PC-3 (cell line): Measurements from ENCODE around the gene VAPA. TPM values are rescaled to one million over a fixed set of nuclear protein-coding genes. Genes with fewer than 3 reads are reported as not detected.

ENCODE experiments used
- ATAC-seq: fragments of 200-7000 bp; cut with Tn5 transposase; 2 replicates; pipeline ENCODE4 v1.9.1; 2020; ENCODE audit warnings: mild to moderate bottlenecking, moderate library complexity
- BruUV-seq: library from RNA; stranded (reverse); fragments of 400-500 nt; replicated peaks from 2 replicates; lab custom pipeline; 2021; lab: Mats Ljungman, UMichigan
- CTCF ChIA-PET: fragments of 300-600 bp; sonication (Branson Sonifier 250); formaldehyde crosslinking; loops from one replicate; lab custom pipeline; 2022; ENCODE audit warnings: antibody characterized with exemption; lab: Charles Lee
- POLR2A ChIA-PET: fragments of 300-600 bp; sonication (Branson Sonifier 250); formaldehyde crosslinking; loops from one replicate; lab custom pipeline; 2022; ENCODE audit warnings: antibody characterized with exemption; ENCODE audit not compliant: unreplicated experiment; lab: Charles Lee
- DNase-seq: peaks from one replicate; pipeline ENCODE4 v3.0.0-alpha.2; 2015
- H2AFZ ChIP-seq: fragments of 300-600 bp; sonication (generic); 2 replicates; pipeline ENCODE4 v1.6.0; 2016; ENCODE audit warnings: antibody characterized with exemption, low read length
- H3F3A ChIP-seq: fragments of 300-600 bp; sonication (generic); one replicate; pipeline ENCODE4 v1.6.0; 2017; ENCODE audit warnings: antibody characterized with exemption, low read length, control low read depth, mild to moderate bottlenecking; ENCODE audit not compliant: unreplicated experiment
- H3K27ac ChIP-seq: fragments of 300-600 bp; sonication (generic); 2 replicates; pipeline ENCODE4 v1.5.1; 2016; ENCODE audit warnings: mild to moderate bottlenecking, low read length
- H3K27me3 ChIP-seq: fragments of 300-600 bp; sonication (generic); 2 replicates; pipeline ENCODE4 v1.6.1; 2016; ENCODE audit warnings: low read length, mixed read lengths
- H3K36me3 ChIP-seq: fragments of 300-600 bp; sonication (generic); 2 replicates; pipeline ENCODE4 v1.6.1; 2016; ENCODE audit warnings: low read depth, mixed run types, low read length, mixed read lengths
- H3K4me1 ChIP-seq: fragments of 300-600 bp; sonication (generic); 2 replicates; pipeline ENCODE4 v1.5.1; 2016; ENCODE audit warnings: low read length; ENCODE audit not compliant: insufficient read depth
- H3K4me2 ChIP-seq: fragments of 300-600 bp; sonication (generic); 2 replicates; pipeline ENCODE4 v1.6.0; 2016; ENCODE audit warnings: low read length
- H3K4me3 ChIP-seq: fragments of 300-600 bp; sonication (generic); 2 replicates; pipeline ENCODE4 v1.5.1; 2016; ENCODE audit warnings: mild to moderate bottlenecking, low read length, mixed read lengths
- H3K79me2 ChIP-seq: fragments of 300-600 bp; sonication (generic); 2 replicates; pipeline ENCODE4 v1.6.1; 2017; ENCODE audit warnings: low read length, mixed read lengths
- H3K9ac ChIP-seq: fragments of 300-600 bp; sonication (generic); 2 replicates; pipeline ENCODE4 v1.6.0; 2016; ENCODE audit warnings: mild to moderate bottlenecking, low read length
- H3K9me2 ChIP-seq: fragments of 300-600 bp; sonication (generic); replicated peaks from 2 replicates; pipeline ENCODE4 v1.6.1; 2016; ENCODE audit warnings: mixed run types, low read length, mixed read lengths
- H3K9me3 ChIP-seq: fragments of 300-600 bp; sonication (generic); 2 replicates; pipeline ENCODE4 v1.6.1; 2016; ENCODE audit warnings: low read length, mixed read lengths
- H4K20me1 ChIP-seq: fragments of 300-600 bp; sonication (generic); 2 replicates; pipeline ENCODE4 v1.6.1; 2016; ENCODE audit warnings: low read length, mixed read lengths
- EZH2 ChIP-seq: fragments of 300-600 bp; sonication (generic); IDR thresholded peaks from one replicate; pipeline ENCODE4 v1.6.1; 2017; ENCODE audit warnings: antibody characterized with exemption, mild to moderate bottlenecking, low read length; ENCODE audit not compliant: unreplicated experiment
- EZH2phosphoT487 ChIP-seq: fragments of 300-600 bp; sonication (generic); IDR thresholded peaks from 2 replicates; pipeline ENCODE4 v1.6.1; 2018; ENCODE audit warnings: mild to moderate bottlenecking, antibody characterized with exemption, low read length, borderline replicate concordance
- intact Hi-C: fragments of 100-400 bp; cut with micrococcal nuclease; formaldehyde crosslinking; loops from 2 replicates; pipeline ENCODE4 v1.9.0; 2023
- total RNA-seq: library from RNA; depleted of rRNA; stranded (reverse); fragments of >200 nt; gene quantifications from 2 replicates; pipeline ENCODE4 v1.2.3, GENCODE V29; 2014
- TF ChIP-seq, protein P1 (sequence below): fragments of 300-600 bp; sonication (generic); conservative IDR thresholded peaks from 2 replicates; pipeline ENCODE4 v1.5.1; 2017; ENCODE audit warnings: antibody characterized with exemption, low read depth, mild to moderate bottlenecking, low read length

Gene VAPA
- total RNA-seq, 1 experiment from 2014 or later: 281 TPM

DNA sequence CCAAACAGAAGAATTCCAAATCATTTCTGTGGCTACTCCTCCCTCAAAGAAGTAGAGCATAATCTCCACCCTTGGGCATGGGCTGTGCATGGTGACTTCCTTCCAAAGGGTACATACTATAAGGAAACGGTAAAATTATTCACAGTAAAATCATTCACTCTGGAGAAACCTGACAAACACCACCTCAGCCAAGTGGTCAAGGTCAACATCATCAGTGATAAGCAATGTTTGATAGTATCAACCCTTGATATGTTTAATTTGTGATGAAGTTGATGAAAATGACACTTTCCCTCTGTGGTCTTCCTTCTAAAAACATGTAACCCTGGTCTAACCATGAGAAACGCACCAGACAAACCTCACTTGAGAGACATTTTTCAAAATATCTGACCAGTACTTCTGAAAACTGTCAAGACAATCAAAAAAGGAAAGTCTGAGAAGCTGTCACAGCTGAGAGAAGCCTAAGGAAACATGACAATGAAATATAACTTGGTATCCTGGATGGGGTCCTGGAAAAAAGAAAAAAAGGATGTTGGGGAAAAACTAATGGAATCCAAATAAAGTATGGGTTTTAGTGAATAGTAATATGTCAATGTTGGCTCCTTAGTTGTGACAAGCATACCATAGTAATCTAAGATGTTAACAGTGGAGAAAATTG is 37.5 kb upstream of the VAPA start:
- Histone ChIP-seq H3F3A (no peaks in the 10 kb centered on the region), H3K9me3 (no peaks in the 10 kb centered on the region), H2AFZ (no peak overlapping the region), H3K4me3 (no peak overlapping the region), H3K9me2 (no peaks in the 10 kb centered on the region), H4K20me1 (no peaks in the 10 kb centered on the region), H3K79me2 (no peaks in the 10 kb centered on the region), H3K9ac (no peak overlapping the region), H3K36me3 (no peaks in the 10 kb centered on the region), H3K27ac (no peak overlapping the region), H3K27me3 (no peaks in the 10 kb centered on the region), H3K4me1 (peaks cover 5% of the 10 kb centered on the region; the same call in 1 of the 2 replicates), H3K4me2 (no peak overlapping the region)
- DNase-seq (no peak), ATAC-seq (no peak)
- POLR2A ChIA-PET: no interaction called here
- CTCF ChIA-PET: no interaction called here
- intact Hi-C loops: no loop called here
- BruUV-seq: no TSS peak
- TF ChIP-seq EZH2 (no peak), EZH2phosphoT487 (no peak)
- TF ChIP-seq, protein P1, sequence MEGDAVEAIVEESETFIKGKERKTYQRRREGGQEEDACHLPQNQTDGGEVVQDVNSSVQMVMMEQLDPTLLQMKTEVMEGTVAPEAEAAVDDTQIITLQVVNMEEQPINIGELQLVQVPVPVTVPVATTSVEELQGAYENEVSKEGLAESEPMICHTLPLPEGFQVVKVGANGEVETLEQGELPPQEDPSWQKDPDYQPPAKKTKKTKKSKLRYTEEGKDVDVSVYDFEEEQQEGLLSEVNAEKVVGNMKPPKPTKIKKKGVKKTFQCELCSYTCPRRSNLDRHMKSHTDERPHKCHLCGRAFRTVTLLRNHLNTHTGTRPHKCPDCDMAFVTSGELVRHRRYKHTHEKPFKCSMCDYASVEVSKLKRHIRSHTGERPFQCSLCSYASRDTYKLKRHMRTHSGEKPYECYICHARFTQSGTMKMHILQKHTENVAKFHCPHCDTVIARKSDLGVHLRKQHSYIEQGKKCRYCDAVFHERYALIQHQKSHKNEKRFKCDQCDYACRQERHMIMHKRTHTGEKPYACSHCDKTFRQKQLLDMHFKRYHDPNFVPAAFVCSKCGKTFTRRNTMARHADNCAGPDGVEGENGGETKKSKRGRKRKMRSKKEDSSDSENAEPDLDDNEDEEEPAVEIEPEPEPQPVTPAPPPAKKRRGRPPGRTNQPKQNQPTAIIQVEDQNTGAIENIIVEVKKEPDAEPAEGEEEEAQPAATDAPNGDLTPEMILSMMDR: no peak

DNA sequence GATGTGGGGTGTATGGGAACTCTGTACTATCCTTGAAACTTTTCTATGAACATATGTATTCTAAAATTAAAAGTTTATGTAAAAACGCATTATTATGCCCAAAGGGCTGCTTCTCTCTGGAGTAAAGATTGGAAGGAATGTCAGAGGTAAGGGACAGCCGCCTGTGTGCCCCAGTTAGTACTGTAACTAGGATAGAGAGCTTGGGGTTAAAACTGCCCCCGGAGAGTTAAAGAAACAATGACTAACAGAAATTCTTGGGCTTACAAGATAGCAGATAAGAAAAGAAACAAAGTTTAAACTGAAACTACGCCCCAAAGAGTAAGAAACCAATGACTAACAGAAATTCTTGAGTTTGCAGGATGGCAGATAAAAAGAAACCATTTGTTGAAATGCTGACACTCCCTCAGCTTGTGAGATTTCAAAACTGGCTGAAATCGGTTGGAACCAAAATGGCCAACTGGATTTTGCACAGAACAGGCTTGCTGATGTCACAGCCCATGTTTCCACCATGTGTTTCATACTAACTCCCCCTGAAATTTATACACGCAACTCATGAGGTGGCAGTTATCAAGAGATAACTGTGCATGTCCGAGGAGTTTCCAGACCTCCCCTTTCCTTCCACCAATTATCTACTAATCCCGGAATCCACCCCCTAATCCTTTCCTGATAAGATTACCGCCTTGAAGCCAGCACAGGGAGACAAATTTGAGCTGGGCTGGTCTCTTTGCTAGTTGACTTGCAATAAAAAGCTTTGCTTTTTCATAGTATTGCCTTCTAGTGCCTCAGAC is 36.8 kb upstream of the VAPA start:
- TF ChIP-seq EZH2phosphoT487 (no peak), EZH2 (no peak)
- TF ChIP-seq, protein P1: no peak
- no TSS peak for BruUV-seq
- DNase-seq (peak; percentile 13), ATAC-seq (no peak; the same call in 1 of the 2 replicates)
- no peak overlapping the region for H3K27ac ChIP-seq
- no peaks in the 10 kb centered on the region for H3K9me2 ChIP-seq
- H4K20me1 ChIP-seq: no peaks in the 10 kb centered on the region
- peaks cover 5% of the 10 kb centered on the region; the same call in 1 of the 2 replicates for H3K4me1 ChIP-seq
- H3K27me3 ChIP-seq: no peaks in the 10 kb centered on the region
- no peaks in the 10 kb centered on the region for H3K9me3 ChIP-seq
- H3K9ac ChIP-seq: no peak overlapping the region
- no peak overlapping the region for H2AFZ ChIP-seq
- ChIA-PET POLR2A (no interaction called here), CTCF (no interaction called here)
- H3K79me2 ChIP-seq: no peaks in the 10 kb centered on the region
- no peaks in the 10 kb centered on the region for H3F3A ChIP-seq
- intact Hi-C loops: no loop called here
- no peaks in the 10 kb centered on the region for H3K36me3 ChIP-seq
- no peak overlapping the region for H3K4me3 ChIP-seq
- H3K4me2 ChIP-seq: no peak overlapping the region

DNA sequence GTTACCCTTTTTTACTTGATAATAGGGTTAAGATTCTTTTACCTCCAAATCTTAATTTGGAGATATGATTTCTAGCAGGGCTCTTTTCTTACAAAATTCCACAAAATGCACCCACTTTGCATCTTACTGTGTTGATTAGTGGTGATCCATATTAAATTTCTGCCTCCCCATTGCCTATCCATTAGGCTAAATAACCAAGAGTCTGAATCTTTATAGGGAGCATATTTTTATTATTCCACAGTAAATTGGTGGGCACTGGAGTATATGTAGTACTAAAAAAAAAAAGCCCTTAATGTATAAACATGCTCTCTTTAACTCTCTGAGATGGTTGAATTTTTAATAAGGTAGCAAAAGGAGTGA is 36.2 kb upstream of the VAPA start:
- no peaks in the 10 kb centered on the region for H3K36me3 ChIP-seq

More for the DNA sequence above, 36.2 kb upstream of the VAPA start:
- no peaks in the 10 kb centered on the region for H3K79me2 ChIP-seq
- peaks cover 5% of the 10 kb centered on the region; the same call in 1 of the 2 replicates for H3K4me1 ChIP-seq
- no peak for ATAC-seq
- no peak overlapping the region for H3K4me3 ChIP-seq
- no peak overlapping the region for H3K4me2 ChIP-seq
- BruUV-seq: no TSS peak
- H3K27ac ChIP-seq: no peak overlapping the region
- no peaks in the 10 kb centered on the region for H3K9me3 ChIP-seq
- ChIA-PET POLR2A (no interaction called here), CTCF (no interaction called here)
- no peaks in the 10 kb centered on the region for H3K9me2 ChIP-seq
- H4K20me1 ChIP-seq: no peaks in the 10 kb centered on the region
- DNase-seq: no peak
- no peak overlapping the region for H2AFZ ChIP-seq
- no peaks in the 10 kb centered on the region for H3F3A ChIP-seq
- no peak for TF ChIP-seq EZH2
- no peak overlapping the region for H3K9ac ChIP-seq
- intact Hi-C loops: no loop called here
- H3K27me3 ChIP-seq: no peaks in the 10 kb centered on the region
